NT2/D1 (cell line): Measurements from ENCODE around the gene CKB.

Source experiments
- SUZ12 ChIP-seq: IDR thresholded peaks from 2 replicates; pipeline ENCODE4 v1.6.1; 2011; ENCODE audit not compliant: insufficient read length, insufficient read depth; ENCODE audit errors: extremely low read depth
- YY1 ChIP-seq: IDR thresholded peaks from 2 replicates; pipeline ENCODE4 v1.6.1; 2011; ENCODE audit not compliant: insufficient read length, insufficient read depth
- ZNF274 ChIP-seq: IDR thresholded peaks from 2 replicates; pipeline ENCODE4 v1.6.1; 2011; ENCODE audit warnings: mild to moderate bottlenecking, low read depth, low read length

GRCh38 chr14:103532216-103533136, 9.8 kb upstream of the CKB start:
- TF ChIP-seq YY1 (no peak), ZNF274 (no peak), SUZ12 (no peak)
